HG02623 (cell line): ENCODE data around the gene KRT15.

Experiments
- ATAC-seq: cut with Tn5 transposase; IDR thresholded peaks from one replicate; pipeline ENCODE4 v1.9.1; 2021; ENCODE audit warnings: moderate library complexity; ENCODE audit not compliant: unreplicated experiment

Gene KRT15

DNA sequence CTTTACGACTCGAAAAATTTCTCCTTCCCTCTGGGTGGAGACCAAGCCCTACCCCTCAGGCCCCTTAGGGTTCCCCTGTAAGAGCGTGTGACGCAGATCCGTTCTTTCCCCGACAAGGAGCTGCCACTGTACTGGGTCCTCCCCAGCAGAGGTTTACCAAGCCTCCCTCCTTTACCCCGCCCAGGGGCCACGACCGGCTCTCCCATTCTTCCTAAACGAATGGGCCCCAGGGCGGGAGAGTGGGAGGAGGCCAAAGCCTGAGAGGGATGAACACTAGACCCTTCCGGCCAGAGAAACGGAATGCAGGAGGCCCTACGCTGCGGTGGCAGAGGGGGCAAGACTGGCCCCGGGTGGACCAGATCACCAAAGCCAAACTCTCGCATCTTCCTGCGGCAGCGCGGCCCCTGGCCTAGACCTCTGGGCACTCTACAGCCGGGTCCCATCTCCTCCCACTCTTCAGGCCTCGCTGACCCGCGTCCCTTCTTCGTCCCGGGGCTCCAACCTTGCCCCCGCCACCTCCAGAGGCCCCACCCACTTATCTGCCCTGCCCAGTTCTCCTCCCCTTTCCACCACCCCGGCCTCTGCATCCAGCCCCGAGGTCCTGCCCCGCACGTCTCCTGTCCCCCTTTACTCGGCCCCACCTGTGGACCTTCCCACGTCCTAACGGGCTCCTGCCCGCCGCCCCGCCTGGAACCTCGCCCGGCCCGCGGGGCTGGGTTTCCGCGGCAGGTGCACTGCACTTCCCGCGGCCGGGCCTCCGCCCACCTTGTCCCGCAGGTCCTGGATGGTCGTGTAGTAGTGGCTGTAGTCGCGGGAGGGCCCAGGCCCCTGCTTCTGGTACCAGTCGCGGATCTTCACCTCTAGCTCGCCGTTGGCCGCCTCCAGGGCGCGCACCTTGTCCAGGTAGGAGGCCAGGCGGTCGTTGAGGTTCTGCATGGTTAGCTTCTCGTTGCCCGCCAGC lies 8.7 kb upstream of the KRT15 start:
- ATAC-seq, result no peak

DNA sequence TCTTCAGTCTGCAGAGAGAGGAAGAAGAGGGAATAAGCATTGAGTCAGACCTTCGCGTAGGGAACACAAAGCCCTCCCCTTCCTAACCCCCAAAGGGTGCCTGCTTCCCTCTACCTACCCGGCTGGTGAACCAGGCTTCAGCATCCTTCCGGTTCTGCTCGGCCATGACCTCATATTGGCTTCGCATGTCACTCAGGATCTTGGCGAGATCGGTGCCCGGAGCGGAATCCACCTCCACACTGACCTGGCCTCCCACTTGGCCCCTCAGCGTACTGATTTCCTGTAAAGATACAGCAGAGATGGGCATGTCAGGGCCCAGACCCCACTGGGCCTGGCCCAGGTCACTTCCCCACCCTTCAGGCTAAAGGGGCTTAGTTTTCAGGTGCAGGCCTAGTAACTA lies 5.6 kb upstream of the KRT15 start:
- ATAC-seq, result no peak

DNA sequence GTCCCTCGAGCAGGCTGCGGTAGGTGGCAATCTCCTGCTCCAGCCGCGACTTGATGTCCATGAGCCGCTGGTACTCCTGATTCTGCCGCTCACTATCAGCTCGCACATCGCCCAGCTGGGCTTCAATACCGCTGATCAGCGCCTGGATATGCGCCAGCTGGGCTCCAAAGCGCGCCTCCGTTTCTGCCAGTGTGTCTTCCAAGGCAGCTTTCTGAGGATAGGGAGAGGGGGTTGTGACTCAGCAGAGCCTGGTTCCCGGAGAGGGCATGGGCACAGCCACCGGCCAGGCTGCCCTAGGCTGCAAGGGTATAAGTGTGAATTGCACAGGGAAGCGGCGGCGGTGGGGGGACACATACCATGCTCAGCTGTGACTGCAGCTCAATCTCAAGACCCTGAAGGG lies 5.1 kb upstream of the KRT15 start:
- no peak for ATAC-seq

DNA sequence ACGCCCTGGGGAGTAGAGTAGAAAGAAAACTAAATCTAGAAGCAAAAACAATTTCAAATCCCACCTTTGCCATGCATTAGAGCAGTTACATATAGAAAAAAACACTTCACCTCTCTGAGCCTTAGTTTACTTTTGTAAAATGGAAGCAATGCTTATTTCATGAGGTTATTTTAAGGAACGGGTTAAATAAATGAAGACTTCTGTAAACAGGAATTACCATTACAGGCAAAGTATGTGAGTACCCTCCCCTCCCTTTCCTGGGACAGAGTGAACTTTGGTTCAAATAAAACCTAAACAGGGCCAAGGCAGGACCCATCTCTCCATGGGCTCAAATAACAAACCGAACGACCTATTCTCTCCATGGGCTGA lies 4.5 kb upstream of the KRT15 start:
- no peak for ATAC-seq

DNA sequence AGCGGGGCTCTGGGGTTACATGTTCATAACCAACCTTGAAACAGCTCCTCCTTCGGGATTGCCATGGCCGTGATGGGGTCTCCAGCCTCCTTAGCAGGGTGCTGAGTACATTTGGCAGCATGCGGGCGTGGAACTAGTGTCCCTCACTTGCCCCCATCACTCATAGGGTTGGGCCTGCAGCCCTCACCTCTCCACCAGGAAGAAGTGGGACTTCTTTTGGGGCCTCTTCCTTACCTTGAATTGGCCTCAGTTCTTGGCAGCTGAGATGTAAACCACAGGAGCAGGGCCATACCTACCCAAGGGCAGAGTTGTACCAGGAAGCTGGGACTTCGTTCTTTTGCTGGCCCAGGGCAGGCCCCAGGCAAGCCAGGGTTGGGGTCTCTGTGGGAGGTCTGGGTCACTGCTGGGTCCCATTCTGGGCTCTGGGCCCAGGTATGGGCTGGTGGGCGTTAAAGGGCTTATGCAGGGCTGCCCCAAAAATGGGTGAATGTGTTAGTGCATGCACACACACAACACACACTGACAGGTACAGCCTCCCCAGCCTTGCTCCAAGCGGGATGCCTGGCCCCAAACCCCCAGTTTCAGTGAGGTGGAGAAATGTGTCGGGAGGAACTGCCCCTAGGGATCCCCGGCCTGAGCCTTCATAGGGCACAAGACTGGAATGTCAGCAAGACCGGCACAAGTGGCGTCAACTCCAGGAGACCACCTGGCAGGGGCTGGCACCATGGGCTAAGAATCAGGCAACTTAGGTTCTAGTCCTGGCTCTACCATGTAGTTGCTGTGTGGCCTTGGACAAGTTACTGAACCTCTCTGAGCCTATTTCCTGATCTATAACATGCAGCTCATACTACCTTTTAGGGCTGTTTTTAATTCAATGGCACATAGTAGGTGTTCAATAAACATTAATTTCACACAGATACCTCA lies 3.9 kb upstream of the KRT15 start:
- no peak for ATAC-seq

DNA sequence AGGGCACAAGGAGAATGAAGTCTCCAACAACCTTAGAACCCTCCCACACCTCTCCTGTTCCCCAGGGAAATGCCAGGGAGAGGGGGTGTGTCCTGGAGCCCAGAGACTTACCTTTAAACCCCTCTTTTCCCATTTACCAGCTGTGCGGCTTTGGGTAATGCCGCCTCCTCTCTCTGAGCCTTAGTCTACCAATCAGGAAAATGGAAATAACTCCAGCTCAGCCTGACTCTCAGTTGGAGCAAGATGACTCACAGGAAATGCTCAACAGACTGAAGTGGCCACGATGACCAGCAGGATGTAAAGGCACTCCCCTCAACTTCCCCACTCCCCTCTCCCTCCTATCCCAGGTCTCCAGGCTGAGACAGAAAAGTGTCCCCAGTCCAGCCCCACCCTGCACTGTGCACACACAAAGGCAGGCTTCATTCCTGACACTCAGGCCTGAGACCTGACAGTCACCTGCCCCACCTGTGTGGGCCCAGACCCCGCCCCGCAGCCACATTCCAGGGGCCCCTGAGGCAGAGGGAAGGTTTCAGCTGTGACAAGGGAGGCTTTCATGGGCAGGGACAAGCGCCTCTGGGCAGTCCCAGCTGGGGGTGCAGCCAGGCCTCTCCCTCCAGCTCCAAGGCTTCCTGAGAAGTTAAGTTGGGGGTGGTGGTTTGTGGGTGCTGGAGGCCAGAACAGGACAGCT lies 3.0 kb upstream of the KRT15 start:
- no peak for ATAC-seq

DNA sequence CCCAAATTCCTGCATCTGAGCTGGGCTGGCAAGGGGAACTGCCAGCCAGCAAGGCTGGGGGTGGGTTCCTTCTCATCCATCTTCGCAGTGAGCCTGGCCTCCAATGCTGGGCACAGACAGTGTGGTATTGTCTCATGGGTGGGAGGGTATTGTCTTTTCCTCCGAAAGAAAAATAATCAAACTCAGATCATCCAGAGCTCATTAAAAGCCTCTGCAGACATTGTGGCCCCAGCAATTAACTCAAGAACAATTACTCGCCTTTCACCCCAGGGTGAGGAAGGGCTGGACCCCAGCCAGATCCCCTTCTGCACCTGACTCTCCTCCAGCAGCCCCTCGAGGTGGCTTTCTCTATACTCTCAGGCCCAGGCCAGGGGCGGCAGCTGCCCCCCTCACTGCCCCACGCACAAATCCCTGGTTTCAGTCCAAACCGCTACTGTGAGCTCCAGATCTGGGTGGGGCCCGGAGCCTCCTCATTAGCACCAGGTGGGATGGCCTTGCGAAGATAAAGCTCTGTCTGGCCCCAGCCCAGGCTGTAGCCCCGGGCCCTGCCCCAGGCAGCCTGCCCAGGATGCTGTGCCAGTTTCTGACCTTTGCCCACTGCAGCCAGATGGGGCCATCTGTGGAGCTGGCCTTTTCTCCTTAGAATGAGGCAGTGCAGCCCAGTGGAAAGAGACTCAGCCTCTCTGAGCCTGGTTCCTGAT lies 2.3 kb upstream of the KRT15 start:
- no peak for ATAC-seq

DNA sequence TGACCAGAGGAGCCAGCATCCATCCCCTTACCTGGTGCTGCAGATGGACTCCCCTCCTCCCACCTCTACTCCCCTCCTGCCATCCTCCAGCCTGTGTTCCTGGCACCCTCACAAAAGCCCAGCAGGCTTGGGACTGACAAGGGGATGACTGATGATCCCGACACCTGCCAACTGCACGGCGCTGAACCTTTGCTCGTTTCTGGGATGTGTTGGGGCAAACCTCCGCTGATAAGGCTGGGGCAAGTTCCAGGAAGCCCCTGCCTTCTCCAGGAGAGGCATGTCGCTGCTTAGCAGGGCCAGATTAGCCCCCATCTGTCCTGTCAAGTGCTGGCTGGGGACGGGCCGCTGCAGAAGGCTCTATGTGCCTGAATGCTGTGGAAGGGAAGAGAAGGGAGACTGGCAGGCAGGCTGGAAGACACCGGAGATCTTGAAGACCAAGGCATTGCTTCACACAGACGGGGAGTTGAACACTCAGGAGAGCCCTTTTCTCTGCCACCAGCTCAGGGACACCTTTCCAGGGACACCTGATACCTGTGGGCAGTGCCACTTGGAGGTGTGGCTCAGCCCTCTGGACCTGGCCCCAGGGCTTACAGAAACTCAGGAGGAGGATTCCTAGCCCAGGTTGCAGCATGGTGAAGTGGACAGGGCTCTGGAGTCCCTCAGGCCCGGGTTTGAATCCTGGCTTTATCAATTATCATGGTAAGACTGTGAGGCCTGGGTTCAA lies 973 bp upstream of the KRT15 start:
- no peak for ATAC-seq

DNA sequence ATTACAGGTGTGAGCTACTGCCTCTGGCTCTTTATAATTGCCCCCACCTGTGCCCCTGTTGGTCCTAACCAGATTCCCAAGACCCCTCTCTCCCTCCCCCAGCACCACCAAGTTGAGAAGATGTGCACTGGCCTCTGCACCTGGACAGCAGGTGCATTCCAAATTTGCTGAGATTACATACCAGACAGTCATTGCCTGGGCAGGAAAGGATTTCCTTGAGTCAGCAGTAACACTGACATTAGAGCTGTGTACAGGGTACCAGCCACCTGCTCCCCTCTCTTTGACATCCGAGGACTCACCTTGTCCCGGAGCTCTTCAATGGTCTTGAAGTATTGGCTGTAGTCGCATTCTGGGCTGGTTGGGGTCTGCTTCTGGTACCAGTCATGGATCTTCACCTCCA lies 659 bp downstream of the KRT15 start:
- no peak for ATAC-seq

DNA sequence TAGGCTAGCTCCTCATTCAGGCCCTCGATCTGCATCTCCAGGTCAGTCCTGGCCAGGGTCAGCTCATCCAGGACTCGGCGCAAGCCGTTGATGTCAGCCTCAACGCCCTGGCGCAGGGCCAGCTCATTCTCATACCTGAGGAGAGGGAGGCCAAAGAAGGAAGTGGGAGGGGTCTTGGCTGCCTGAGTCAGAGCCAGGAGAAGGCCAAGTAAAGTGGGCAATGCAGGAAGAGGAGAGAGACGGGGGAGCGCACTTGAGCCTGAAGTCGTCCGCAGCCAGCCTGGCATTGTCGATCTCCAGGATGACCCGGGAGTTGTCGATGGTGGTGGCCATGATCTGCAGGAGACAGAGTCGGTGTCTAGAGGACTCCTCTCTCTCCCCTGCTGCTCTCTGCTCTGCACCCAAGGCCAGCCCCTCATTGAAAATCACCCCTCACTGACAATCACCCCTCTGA lies 1.8 kb downstream of the KRT15 start:
- ATAC-seq, result no peak

DNA sequence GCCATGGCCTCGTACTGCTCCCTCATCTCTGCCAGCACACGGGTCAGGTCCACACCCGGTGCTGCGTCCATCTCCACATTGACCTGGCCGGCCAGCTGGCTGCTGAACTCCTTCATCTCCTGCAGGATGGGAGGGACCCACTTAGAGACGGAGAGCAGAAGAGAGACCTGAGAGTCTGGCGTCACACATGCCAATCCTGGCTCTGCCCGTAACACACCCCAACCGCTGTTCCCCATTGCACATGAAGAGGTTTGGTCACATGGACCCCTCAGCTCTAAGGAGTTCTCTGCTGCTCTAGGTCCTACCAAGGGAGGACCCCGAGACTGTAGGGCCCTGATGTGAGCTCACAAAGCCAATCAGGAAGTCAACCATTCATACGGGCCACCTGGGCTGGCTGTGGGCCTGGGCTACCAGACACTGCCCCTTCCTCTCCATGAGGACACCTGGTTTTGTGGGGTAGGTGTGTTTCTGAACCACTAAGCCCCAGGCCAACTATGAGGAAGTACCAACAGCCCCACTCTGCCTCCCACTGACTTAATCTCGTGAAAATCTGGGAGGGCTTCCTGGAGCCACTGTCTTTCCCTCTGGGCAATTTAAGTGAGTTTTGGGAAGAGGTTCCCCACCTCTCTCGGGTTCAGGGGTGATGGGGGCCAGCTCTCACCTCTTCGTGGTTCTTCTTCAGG lies 2.4 kb downstream of the KRT15 start:
- no peak for ATAC-seq

DNA sequence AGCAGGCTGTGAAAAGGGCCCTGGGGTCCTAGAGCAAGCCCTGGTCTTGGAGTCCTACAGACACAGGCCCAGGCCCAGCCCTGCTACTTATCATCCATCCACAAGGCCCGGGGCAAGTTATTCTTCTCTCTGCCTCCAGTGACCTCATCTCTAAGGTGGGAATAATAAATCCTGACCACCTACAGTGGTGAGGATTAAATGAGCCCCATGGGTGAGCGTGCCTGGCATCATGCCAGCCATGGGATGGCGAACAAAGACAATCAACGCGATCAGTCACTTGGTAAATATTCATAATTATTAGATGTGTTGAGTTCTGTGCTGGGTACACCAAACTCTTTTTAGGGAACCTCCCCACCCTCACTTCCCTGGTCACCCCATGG lies 5.5 kb downstream of the KRT15 start:
- no peak for ATAC-seq

DNA sequence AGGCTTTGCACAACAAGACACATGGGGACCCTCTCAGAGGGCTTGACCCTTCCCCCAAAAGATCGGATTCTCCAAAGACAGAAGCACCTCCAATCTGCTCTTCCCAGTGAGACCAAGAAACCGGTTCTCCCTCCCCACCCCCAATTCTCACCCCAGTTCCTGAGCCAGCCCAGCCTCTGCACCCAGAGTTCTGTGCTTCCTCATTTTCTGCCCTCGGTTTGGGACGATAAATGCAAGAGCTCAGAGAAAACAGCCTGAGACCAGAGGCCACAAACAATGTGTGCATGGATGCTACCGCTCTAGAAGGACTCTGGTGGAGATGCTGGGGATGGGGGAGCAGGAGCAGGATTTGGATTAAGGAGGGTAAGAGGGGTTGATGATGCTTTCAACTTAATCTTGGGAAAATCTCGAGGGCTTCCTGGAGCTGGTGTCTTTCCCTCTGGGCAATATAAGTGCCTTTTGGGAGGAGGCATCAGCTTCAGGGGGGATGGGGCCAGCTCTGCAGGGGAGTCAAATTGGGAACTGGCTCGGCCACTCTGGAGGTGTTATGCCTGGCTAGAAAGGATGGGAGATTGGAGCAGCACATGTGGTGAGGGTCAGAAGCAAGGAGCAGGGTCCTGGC lies 6.0 kb downstream of the KRT15 start:
- ATAC-seq, result no peak

DNA sequence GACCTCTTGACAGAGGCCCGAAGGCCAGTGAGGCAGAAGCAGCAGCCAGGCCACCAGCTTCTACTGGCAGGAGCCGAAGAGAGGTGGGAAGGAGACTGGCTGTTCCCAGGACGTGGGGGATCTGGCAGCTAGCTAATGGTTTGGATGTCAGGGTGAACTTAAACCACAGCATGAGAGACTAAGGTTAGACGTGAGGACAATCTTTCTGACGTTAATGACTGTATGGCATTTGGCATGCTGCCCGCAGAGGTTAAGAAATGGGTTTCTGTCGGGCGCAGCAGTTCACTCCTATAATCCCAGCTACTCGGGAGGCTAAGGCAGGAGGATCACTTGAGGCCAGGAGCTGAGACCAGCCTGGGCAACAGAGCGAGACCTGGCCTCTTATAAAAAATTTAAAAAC lies 7.0 kb downstream of the KRT15 start:
- ATAC-seq, result no peak

DNA sequence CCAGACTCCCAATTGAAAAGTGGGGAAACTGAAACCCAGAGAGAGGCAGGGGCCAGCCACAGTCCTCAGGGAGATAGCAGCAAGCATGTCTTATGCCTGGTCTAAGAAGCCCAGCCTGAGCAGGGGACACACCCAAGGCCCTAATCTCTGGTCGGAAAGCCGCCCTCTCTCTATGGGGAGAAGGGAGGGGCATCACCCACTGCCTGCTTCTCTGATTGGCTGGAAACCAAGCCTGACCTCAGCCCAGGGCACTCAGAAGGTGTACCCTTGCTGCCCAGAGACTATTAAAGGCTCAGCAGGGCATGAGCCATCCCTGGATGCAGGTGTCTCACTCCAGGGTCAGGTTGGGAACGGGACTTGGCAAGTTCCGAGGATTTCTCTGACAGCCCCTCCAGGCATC lies 7.6 kb downstream of the KRT15 start:
- no peak for ATAC-seq

DNA sequence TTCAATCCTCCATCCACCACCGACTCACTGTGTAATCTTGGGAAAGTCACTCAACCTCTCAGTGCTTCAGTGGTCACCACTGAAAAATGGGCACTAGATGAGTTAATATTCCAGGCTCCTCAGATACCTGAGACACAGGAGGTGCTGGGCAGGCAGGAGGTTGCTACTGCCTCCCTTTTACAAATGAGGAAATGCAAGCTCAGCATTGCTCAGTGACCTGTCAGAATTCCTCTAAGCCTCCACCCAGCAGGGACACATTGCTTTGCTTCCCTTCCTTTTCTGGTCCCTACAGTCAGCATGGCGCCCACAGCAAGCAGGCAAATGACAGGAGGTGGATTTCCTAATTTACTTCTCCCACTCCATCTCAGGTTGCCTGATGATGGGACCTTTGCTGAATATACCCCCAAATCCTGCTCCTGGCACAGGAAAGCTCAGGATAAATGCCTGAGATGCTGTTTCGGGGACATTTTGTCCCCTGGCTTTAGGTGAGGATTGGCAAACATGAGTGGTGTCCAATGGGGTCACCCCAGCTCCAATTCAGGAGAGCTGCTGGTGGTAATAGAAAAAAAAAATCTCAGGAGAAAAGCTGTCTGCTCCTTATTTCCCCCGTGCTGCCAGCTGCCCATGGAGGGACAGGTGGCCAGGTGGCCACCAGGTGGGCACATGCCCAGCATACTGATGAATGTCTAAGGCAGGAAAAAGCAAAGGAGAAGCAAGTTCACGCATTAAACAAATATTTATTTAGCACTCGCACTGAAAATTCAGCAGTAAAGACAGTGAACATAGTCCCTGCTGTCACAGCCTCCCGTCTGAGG lies 8.2 kb downstream of the KRT15 start:
- no peak for ATAC-seq

DNA sequence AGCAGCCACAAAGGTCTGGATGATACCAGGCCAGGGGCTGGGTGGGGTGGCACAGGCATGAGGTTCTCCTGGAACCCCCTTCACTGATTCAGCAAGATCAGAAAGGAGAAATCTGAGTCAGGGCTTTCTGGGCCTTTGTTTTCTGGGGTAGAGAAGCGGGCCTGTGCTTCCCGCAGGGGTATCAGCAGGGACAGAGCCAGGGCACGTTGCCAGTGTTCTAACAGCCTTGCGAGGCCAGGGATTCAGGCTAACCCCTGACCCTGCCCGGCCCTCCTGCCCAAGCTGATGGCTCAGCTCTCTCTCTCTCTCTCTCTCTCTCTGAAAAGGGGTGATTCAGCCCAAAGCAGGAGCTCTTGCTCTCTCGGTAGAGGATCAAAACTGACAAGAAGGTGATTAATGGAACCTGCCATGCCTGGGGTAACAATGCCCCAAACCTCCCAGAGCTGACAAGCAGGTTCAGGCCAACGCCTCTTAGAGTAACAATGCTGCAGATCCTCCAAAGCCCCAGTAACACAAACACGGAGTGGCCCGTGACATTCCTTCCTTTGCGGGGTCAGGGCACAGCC lies 11.3 kb downstream of the KRT15 start:
- ATAC-seq, result no peak
